Endothelial cell (in vitro differentiated cells): ENCODE measurements around the gene APC. TPM values are rescaled to one million over a fixed set of nuclear protein-coding genes. Genes with fewer than 3 reads are reported as not detected.

Experiments
- DNase-seq: peaks from one replicate; pipeline ENCODE4 v3.0.0; 2021; ENCODE audit warnings: low spot score
- H3K27ac Mint-ChIP-seq: one replicate; pipeline ENCODE4 v1.8.0; 2021; ENCODE audit warnings: mixed read lengths, inconsistent platforms; ENCODE audit not compliant: unreplicated experiment
- H3K27me3 Mint-ChIP-seq: one replicate; pipeline ENCODE4 v1.8.0; 2021; ENCODE audit warnings: mild to moderate bottlenecking, moderate library complexity, mixed read lengths, inconsistent platforms; ENCODE audit not compliant: unreplicated experiment
- H3K36me3 Mint-ChIP-seq: one replicate; pipeline ENCODE4 v1.8.0; 2021; ENCODE audit warnings: mild to moderate bottlenecking, low read depth, mixed read lengths, inconsistent platforms; ENCODE audit not compliant: unreplicated experiment
- H3K4me1 Mint-ChIP-seq: one replicate; pipeline ENCODE4 v1.8.0; 2021; ENCODE audit warnings: mild to moderate bottlenecking, mixed read lengths, inconsistent platforms; ENCODE audit not compliant: unreplicated experiment
- H3K4me3 Mint-ChIP-seq: one replicate; pipeline ENCODE4 v1.8.0; 2021; ENCODE audit warnings: mild to moderate bottlenecking, mixed read lengths, inconsistent platforms; ENCODE audit not compliant: unreplicated experiment
- H3K9me3 Mint-ChIP-seq: one replicate; pipeline ENCODE4 v1.8.0; 2021; ENCODE audit warnings: mixed read lengths, inconsistent platforms; ENCODE audit not compliant: unreplicated experiment
- CTCF ChIP-seq: fragments of 200-600 bp; sonication (generic); IDR thresholded peaks from one replicate; pipeline ENCODE4 v1.5.0; 2021; ENCODE audit warnings: antibody characterized with exemption; ENCODE audit not compliant: unreplicated experiment
- total RNA-seq: library from RNA; stranded (reverse); fragmentation: NEBNext Ultra II Directional; extraction: Animal tissue kit (Norgen Biotek cat#: 25700); gene quantifications from one replicate; pipeline ENCODE4 v1.2.1, GENCODE V29; 2021; ENCODE audit not compliant: unreplicated experiment

APC gene
- total RNA-seq, 1 donor from 2014 or later: 66.5 TPM

GRCh38 chr5:112867411-112867810 lies 129.7 kb downstream of the APC start:
- no peaks in the 10 kb centered on the region for H3K9me3 Mint-ChIP-seq
- peaks cover 14% of the 10 kb centered on the region for H3K36me3 Mint-ChIP-seq
- H3K4me1 Mint-ChIP-seq: peaks cover 11% of the 10 kb centered on the region
- H3K4me3 Mint-ChIP-seq: no peak overlapping the region
- H3K27me3 Mint-ChIP-seq: peaks cover 2% of the 10 kb centered on the region
- no peak overlapping the region for H3K27ac Mint-ChIP-seq
- no peak for TF ChIP-seq CTCF
- no peak for DNase-seq

GRCh38 chr5:112869948-112870347 lies 132.3 kb downstream of the APC start:
- Mint-ChIP-seq H3K4me1 (no peaks in the 10 kb centered on the region), H3K27ac (no peak overlapping the region), H3K4me3 (no peak overlapping the region), H3K9me3 (no peaks in the 10 kb centered on the region), H3K27me3 (peaks cover 6% of the 10 kb centered on the region), H3K36me3 (peaks cover 19% of the 10 kb centered on the region)
- no peak for TF ChIP-seq CTCF
- DNase-seq: no peak

GRCh38 chr5:112870966-112871365 lies 133.3 kb downstream of the APC start:
- H3K36me3 Mint-ChIP-seq: peaks cover 19% of the 10 kb centered on the region
- H3K9me3 Mint-ChIP-seq: no peaks in the 10 kb centered on the region
- no peak for TF ChIP-seq CTCF

GRCh38 chr5:112876362-112876761 lies 138.7 kb downstream of the APC start:
- DNase-seq: no peak
- Mint-ChIP-seq H3K4me1 (no peaks in the 10 kb centered on the region), H3K9me3 (no peaks in the 10 kb centered on the region), H3K4me3 (no peak overlapping the region), H3K27me3 (peaks cover 4% of the 10 kb centered on the region), H3K27ac (no peak overlapping the region), H3K36me3 (peaks cover 25% of the 10 kb centered on the region)
- TF ChIP-seq CTCF: no peak

More at GRCh38 chr5:112870966-112871365, 133.3 kb downstream of the APC start:
- Mint-ChIP-seq H3K27ac (no peak overlapping the region), H3K4me1 (no peaks in the 10 kb centered on the region), H3K27me3 (peaks cover 6% of the 10 kb centered on the region), H3K4me3 (no peak overlapping the region)
- DNase-seq: no peak

GRCh38 chr5:112878101-112878500 lies 140.4 kb downstream of the APC start:
- DNase-seq: no peak
- Mint-ChIP-seq H3K4me3 (no peak overlapping the region), H3K4me1 (no peaks in the 10 kb centered on the region), H3K27me3 (no peaks in the 10 kb centered on the region), H3K9me3 (no peaks in the 10 kb centered on the region), H3K36me3 (peaks cover 21% of the 10 kb centered on the region), H3K27ac (no peak overlapping the region)
- no peak for TF ChIP-seq CTCF
